Smooth muscle cell of the brain vasculature (primary cell): ENCODE data around the gene OVOL3.

ENCODE experiments used
- DNase-seq: peaks from one replicate; pipeline ENCODE4 v3.0.0-alpha.2; 2012; ENCODE audit warnings: low read depth, low spot score

Gene OVOL3

DNA sequence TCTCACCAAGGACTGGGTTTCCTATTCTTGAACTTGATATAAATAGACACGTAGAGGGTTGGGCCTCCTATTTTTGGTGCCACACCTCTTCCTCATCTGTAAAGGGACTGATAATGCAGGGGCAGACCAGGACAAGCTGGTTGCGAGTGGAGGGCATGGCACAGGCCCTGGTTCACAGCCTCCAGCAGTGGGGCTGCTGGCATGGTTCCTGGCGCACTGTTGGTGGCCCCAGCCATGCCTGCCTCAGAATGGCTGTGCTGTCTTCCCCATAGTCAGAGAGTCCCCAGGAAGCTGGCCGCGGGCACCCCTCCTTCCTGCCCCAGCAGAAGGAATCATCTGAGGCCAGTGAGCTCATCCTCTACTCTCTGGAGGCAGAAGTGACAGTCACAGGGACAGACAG lies 10.5 kb upstream of the OVOL3 start:
- DNase-seq: no peak

DNA sequence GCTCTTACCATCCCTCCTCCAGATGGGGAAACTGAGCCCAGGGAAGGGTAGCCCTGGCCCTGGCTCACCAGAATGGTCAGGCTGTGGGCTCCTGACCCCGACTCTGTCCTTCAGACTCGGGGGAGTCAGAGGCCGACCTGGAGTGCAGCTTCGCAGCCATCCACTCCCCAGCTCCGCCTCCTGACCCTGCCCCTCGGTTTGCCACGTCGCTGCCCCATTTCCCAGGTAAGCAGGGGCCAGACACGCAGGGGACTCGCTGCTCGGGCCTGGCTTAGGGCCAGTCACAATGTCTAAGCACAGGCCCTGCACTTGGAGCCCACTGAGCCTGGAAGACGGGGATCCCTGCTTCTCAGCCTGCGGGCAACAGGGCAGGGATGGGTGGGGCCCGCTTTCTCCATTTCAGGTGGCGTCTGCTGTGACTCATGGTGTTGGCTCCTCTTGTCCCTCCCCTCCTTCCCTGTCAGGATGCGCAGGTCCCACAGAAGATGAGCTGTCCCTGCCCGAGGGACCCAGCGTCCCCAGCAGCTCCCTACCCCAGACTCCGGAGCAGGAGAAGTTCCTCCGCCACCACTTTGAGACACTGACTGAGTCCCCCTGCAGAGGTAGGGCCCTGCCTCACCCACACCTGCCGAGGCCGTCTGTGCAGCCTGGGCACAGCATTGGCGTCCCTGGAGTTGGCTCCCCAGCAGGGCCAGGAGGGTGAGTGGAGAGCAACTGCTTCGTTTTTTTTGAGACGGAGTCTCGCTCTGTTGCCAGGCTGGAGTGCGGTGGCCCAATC lies 9.2 kb upstream of the OVOL3 start:
- DNase-seq: no peak

DNA sequence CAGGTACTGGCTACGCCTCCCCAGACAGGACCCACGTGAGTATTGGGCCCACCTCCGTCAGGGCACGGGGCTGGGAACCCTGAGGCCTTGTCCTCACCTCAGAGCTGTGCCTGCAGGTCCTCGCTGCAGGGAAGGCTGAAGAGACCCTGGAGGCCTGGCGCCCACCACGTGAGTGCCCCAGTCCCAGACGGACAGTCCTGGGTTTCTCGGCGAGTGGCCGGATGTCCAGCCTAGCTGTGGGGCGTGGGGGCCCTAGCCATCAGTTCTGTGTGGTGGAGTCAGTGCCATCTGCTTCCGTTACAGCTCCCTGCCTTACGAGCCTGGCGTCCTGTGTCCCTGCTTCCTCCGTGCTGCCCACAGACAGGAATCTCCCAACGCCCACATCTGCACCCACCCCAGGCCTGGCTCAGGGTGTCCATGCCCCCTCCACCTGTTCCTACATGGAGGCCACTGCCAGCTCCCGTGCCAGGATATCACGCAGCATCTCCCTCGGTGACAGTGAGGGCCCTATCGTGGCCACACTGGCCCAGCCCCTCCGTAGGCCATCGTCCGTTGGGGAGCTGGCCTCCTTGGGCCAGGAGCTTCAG lies 7.8 kb upstream of the OVOL3 start:
- no peak for DNase-seq

DNA sequence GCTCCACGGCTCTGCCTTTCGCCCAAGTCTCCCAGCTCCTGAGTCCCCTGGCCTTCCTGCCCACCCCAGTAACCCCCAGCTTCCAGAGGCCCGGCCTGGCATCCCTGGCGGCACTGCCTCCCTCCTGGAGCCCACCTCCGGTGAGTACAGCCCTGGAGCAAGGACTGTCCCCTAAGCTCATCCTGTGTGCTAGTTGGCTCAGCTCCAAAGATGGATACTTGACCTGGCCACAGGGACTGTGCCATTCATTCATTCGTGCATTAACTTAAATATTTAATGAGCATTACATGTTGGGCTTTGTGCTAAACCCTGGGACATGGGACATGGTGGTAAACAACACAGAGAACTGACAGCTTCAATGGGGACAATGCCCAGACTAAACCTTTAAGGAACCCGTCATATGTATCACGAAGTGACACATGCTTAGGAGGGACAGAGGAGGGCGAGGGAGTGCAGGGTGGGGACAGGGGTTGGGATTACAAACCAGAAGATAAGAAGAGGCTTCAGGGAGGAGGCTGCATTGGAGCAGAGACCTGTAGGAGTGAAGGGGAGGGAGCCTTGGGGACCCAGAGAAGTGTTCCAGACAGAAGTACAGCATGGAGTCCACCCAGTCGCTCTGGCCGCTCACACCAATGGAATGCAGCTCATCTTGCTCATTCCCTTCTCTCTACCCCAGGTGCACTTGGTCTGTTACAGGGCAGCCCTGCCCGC lies 6.9 kb upstream of the OVOL3 start:
- no peak for DNase-seq

DNA sequence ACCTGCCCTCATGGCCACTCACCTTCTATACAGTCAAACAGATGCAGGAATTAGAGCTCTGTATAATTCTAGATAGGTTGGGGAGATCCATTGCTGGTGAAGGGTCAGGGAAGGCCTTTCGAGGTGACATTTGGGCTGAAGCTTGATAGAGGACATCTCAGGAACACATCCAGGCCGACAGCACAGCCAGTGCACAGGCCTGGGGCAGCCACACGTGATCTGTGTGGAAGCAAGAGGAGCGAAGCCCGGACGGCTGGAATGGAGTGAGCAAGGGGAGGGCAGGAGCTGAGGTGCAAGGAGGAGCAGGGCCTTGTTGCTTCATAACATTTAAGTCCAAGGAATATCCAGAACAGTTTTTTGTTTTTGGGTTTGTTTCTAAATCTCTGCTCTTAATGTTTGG lies 4.5 kb upstream of the OVOL3 start:
- no peak for DNase-seq

DNA sequence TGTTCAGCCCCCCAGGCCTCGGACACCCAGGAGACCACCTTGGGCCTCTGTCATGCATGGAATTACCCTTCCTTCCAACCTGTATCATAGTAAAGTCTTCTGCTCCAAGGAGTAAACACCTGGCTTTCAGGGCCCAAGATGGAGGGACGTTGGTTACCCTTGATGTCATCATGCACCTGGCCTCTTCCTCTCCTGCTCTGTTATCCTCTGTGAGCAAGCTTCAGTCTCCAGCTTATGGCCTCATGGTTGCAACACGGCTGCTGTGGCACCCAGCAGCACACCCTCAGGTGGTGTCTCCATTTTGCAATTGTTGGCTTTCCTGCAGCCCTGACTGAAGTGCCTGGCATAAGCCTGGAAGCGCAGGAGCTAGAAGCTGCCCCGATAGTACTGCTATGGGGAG lies 4.0 kb upstream of the OVOL3 start:
- DNase-seq: no peak

DNA sequence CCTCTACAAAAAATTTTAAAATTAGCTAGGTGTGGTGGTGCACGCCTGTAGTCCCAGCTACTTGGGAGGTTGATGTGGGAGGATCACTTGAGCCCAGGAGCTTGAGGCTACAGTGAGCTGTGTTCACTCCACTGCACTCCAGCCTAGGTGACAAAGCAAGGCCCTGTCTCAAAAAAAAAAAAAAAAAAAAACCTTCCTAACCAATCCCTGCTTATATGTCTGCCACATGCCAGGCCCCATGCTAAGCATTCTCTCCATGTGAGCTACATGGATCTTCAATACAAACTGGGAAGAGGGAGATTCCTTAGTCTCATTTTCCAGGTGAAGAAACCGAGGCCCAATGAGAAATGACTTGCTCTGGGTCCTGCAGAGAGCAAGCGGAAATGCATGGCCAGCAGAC lies 2.3 kb upstream of the OVOL3 start:
- no peak for DNase-seq

DNA sequence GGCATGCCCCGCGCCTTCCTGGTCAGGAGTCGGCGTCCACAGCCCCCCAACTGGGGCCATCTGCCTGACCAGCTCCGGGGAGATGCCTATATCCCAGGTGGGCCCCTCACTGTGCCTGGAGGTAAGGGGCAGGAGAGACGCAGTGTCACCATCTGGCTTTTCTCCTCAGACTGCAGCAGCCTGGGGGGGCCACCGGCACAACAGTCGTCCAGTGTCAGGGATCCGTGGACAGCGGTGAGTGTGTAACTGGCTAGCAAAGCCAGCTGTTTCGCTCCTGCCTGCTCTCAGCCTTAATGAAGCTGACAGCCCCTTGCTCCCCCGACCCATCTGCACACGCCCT lies 227 bp downstream of the OVOL3 start:
- no peak for DNase-seq

DNA sequence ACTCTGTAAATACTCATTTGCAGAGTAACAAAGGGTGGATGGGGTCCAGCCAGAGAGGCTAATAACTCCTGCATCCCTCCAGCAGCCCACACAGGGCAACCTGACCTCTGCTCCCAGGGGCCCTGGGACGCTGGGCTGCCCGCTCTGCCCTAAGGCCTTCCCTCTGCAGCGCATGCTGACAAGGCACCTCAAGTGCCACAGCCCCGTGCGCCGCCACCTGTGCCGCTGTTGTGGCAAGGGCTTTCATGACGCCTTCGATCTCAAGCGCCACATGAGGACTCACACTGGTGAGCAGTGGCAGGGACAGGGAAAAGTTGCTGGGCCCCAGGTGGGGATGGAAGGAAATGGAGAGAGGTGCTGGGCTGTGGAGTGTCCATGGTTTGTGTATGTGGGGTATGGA lies 1.7 kb downstream of the OVOL3 start:
- no peak for DNase-seq

DNA sequence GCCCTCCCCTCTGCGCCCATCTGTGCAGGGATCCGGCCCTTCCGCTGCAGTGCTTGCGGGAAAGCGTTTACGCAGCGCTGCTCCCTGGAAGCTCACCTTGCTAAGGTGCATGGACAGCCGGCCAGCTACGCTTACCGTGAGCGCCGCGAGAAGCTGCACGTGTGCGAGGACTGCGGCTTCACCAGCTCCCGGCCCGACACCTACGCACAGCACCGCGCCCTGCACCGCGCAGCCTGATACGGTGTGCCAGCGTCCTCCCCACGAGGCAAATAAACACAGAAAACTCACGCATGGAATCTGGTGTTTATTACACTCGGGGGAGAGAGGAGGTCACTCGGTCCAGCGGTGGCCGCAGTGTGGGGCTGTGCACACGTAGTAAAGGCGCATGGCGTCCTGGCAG lies 2.5 kb downstream of the OVOL3 start:
- no peak for DNase-seq

DNA sequence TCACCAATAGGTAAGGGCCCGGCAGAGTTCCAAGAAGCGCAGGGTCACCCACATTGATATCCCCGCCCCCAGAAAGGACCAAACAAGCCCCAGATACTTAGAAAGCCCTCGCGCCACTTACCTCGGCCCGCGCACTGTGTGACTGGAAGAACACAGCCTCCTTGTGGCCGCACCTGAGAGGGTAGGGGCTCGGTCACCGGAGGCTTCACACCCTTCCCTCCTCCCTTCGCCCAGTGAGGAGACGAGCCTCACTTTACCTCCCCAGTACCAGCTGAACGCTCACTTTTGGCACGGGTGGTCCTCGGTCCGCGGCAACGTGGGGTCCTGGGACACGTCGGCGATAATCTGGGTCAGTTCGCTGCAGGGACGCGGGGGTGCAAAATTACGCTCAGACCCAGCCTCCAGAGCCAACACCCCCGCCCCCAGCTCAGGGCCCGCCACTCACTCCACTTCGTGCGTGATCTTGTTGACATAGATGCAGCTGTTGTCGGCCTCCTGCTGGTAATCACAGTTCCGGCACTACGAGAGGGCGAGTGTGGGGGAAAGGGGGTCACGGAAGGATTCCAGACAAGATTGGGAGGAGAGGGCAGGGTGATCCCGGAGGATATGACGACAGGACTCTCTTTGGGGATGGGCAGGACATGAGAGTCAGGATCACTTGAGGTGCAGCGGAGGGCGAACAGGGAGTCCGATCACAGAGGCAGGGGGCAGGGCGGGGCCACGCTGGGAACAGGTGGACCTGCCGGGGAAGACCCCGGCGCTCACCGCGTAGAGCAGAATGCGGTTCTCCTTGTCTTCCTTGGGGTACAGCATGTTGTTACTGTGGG lies 3.2 kb downstream of the OVOL3 start:
- DNase-seq: no peak

DNA sequence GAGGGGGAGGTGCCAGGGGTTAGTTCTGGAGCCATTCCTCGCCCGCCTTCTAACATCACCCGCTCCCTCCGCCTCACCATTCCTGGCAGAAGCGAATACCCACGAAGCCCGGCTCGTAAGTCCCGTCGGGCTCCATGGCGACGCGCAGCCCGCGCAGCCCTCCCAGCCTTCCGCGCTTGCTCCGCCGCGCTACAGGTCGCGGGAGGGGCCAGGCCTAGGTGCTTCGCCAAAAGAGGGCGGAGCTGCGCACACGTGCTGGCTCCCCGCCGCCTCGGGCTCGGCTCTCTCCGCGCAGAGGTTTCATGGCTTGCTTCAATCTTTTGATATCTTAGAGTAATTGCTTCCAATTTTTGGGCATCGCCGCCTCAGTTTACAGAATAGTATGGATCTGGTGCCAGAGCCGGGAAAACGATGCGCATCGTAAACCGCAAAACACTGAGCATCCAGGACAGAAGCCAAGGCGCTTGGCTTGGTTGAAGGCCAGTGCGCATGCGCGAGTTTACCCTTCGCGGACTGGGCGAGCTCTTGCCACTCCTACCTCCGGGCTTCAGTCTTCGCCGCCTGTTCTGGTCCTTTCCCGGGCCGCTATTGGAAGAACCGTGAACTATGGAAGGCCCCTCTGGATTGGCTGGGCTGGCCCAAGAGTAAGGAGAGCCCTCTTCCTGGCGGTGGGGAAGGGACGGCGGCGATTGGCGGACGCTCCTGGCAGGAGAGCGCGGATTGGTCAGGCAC lies 3.9 kb downstream of the OVOL3 start, which contains the start of gene POLR2I:
POLR2I (minus strand) TSS at position 155 of the 732 bp plus-strand sequence; CDS start at position 136, 19 bp downstream.
- peak; percentile 100 for DNase-seq

DNA sequence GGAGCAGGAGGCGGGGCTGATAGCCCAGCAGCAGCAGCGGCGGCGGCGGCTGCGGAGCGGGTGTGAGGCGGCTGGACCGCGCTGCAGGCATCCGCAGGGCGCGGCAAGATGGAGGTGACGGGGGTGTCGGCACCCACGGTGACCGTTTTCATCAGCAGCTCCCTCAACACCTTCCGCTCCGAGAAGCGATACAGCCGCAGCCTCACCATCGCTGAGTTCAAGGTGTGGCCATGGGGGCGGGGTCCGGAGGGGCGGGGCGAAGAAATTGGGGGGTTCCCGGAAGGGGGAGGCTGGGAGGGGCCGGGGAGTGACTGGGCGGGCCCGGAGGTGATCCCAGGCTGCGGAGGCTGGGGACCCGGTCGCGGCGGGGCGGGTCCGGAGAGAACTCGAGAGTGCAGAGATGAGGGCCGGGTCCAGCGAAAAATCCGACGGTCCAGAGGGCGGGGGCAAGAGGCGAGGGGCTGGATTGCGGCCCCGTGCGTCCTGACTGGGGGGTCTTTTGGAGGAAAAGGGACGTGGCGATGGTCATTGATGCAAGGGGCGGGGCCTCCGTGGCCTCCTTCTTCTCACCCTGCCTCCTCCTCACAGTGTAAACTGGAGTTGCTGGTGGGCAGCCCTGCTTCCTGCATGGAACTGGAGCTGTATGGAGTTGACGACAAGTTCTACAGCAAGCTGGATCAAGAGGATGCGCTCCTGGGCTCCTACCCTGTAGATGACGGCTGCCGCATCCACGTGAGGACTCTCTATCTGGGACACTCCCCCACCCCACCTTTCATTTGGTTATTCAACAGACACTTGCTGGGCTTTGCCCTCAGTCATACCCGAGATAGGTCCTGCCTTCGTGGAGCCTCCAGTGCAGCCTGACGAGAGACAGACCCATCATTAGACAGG lies 4.8 kb downstream of the OVOL3 start, which contains the start of gene TBCB:
TBCB (plus strand) TSS at position 16 of the 891 bp plus-strand sequence; CDS start at position 109, 93 bp downstream.
- no peak for DNase-seq

DNA sequence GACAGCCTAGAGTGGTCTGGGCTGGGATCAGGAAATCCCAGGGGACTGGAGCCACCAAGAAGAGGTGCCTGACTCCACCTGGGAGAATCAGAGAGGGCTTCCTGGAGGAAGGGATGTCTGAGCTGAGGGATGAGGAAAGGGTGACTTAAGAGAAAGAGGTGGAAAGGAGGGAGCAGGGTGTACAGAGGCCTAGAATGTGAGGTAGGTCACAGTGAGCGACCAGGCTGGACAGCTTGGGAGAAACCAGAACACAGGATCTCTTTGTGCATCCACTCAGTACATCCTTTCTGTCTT lies 5.3 kb downstream of the OVOL3 start:
- no peak for DNase-seq

DNA sequence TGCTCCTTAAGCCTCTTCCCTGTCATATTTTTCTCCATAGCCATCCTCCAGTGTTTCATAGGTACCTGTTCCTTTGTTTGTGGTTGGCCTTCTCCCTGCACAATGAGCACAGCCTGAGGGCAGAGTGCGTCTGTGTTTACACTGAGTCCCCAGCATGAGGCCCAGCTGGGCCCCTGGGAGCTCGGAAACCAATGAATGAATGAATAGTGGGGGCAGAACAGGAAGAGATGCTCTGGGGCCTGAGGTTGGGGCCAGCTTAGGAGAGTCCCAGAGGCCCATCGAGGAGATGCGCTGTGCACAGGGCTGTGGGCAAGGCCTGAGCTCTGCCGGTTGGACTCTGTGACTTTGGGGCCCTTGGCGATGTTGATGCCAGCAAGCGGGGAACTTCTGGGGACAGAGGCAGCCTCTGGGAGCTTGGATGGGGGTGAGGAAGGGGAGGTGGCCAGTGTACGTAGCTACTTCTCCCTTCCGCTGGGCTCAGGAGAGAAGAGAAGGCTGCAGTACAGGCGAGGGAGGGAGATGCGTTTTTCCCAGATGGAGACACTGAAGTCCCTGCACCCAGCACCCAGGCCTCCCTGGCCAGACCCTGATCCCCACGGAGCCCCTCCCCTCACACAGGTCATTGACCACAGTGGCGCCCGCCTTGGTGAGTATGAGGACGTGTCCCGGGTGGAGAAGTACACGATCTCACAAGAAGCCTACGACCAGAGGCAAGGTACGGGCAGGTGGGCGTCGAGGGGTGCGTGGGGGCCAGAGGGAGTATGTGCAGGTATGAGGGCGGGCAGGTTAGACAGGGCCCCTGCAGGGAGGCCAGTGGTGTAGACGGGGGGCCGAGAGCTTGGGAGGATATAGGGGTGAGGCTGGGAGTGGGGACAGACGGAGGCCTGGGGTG lies 9.4 kb downstream of the OVOL3 start:
- DNase-seq: no peak

DNA sequence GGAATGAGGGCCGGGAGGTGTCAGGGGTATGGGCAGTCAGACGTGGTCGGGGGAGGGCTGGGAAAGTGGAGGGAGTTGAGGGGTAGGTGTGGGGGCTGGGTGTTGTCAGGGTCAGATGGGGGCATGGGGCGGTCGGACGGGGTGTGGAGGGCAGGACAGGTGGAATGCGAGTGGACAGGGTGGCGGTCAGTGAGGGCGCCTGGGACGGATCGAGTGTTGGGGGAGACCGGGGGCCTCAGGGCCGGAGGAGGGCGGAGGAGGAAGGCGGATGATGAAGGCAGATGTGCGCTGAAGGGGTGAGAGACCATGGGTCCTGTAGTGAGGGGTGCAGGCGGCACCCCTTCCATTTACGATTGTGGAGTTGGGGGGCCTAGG lies 10.0 kb downstream of the OVOL3 start:
- DNase-seq: no peak

DNA sequence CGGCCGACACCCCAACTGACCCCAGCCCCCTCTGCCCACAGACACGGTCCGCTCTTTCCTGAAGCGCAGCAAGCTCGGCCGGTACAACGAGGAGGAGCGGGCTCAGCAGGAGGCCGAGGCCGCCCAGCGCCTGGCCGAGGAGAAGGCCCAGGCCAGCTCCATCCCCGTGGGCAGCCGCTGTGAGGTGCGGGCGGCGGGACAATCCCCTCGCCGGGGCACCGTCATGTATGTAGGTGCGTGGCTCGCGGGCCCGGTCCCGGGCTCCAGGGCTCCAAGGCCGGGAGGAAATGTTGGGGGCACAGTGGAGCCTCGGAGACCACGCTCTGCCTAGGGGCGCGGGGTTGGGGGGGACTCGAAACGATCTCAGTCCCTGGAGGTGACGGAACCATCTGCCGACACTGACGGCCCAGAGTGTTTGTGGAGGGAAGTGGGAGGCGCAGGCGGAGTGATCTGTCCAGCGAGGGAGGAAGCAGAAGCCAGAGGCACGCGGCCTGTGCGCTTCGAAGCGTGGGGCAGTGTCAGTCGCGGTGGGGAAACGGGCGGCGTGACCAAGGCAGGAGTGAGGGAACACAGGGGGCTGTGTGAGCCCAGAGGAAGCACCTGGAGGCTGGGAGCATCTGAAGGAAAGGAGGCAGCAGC lies 10.7 kb downstream of the OVOL3 start:
- no peak for DNase-seq

DNA sequence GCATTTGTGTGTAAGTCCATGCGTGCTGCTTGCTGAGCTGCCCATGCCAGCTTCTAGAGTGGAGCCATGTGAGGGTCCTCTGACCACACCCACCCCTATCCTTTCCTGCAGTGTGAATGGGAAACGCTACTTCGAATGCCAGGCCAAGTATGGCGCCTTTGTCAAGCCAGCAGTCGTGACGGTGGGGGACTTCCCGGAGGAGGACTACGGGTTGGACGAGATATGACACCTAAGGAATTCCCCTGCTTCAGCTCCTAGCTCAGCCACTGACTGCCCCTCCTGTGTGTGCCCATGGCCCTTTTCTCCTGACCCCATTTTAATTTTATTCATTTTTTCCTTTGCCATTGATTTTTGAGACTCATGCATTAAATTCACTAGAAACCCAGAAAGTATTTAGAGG lies 14.6 kb downstream of the OVOL3 start:
- no peak for DNase-seq

DNA sequence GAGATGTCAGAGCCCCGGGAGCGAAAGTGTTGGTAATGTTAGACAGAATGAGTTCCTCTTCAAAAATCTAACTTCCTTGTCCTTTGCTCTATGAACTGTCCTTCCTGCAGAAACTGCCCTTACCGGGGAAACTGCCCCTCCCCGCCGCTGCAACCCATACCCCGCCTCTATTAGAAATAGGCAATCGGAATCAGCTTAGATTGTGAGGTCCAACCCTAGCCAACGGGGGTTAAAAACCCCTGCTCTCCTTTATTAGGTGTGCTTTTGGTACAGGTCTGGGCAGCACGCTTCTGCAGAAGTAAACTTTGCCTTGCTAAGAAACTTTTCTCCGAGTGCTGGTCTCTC lies 17.4 kb downstream of the OVOL3 start:
- no peak for DNase-seq
